Neuronal stem cell (in vitro differentiated cells): ENCODE data around the gene SYNPO.

Experiments
- DNase-seq: peaks from one replicate; pipeline ENCODE4 v3.0.0-alpha.2; 2013; ENCODE audit warnings: low spot score
- H2AFZ ChIP-seq: one replicate; pipeline ENCODE4 v1.6.1; 2013; ENCODE audit warnings: mild to moderate bottlenecking, low read length, inconsistent platforms
- H2AK5ac ChIP-seq: 2 replicates; pipeline ENCODE4 v1.6.1; 2013; ENCODE audit warnings: low read depth, mild to moderate bottlenecking, inconsistent platforms, low read length, moderate library complexity, mixed read lengths
- H2BK120ac ChIP-seq: 2 replicates; pipeline ENCODE4 v1.6.1; 2013; ENCODE audit warnings: low read depth, mild to moderate bottlenecking, inconsistent platforms, low read length, moderate library complexity, mixed read lengths
- H2BK12ac ChIP-seq: one replicate; pipeline ENCODE4 v1.6.1; 2013; ENCODE audit warnings: low read length, inconsistent platforms
- H2BK15ac ChIP-seq: 2 replicates; pipeline ENCODE4 v1.6.1; 2013; ENCODE audit warnings: mild to moderate bottlenecking, low read length, inconsistent platforms, mixed read lengths
- H2BK5ac ChIP-seq: one replicate; pipeline ENCODE4 v1.6.1; 2013; ENCODE audit warnings: inconsistent platforms, mild to moderate bottlenecking, low read length, moderate library complexity
- H3K14ac ChIP-seq: one replicate; pipeline ENCODE4 v1.6.1; 2013; ENCODE audit warnings: low read length, inconsistent platforms
- H3K18ac ChIP-seq: 2 replicates; pipeline ENCODE4 v1.6.1; 2013; ENCODE audit warnings: low read length, inconsistent platforms
- H3K23ac ChIP-seq: 2 replicates; pipeline ENCODE4 v1.6.1; 2013; ENCODE audit warnings: low read depth, mild to moderate bottlenecking, mixed read lengths, low read length, inconsistent platforms; ENCODE audit not compliant: poor library complexity
- H3K27ac ChIP-seq: replicated peaks from 3 replicates; pipeline ENCODE4 v1.5.1; 2013; ENCODE audit warnings: low read length, inconsistent platforms
- H3K27me3 ChIP-seq, 3 experiments: 2 replicates each; pipeline ENCODE4 v1.6.1; 2013; ENCODE audit warnings: low read length in 3 of 3, mild to moderate bottlenecking in 2 of 3, inconsistent platforms in 1 of 3, low read depth in 1 of 3, mixed read lengths in 1 of 3, moderate library complexity in 1 of 3; ENCODE audit not compliant: control insufficient read depth in 3 of 3, insufficient read depth in 3 of 3
- H3K36me3 ChIP-seq, 2 donors: replicated peaks in 1 of 2; 2 replicates each; pipeline ENCODE4 v1.6.1; 2013; ENCODE audit warnings: low read length in 2 of 2; ENCODE audit not compliant: control insufficient read depth in 2 of 2, insufficient read depth in 2 of 2
- H3K4ac ChIP-seq: 2 replicates; pipeline ENCODE4 v1.6.1; 2013; ENCODE audit warnings: inconsistent platforms, mild to moderate bottlenecking, low read length, moderate library complexity
- H3K4me1 ChIP-seq, 2 donors: 1 replicate in 1 of 2; 2 replicates in 1 of 2; pipeline ENCODE4 v1.6.1; 2013; ENCODE audit warnings: low read length in 2 of 2, low read depth in 1 of 2; ENCODE audit not compliant: control insufficient read depth in 2 of 2, insufficient read depth in 1 of 2
- H3K4me2 ChIP-seq: one replicate; pipeline ENCODE4 v1.6.1; 2013; ENCODE audit warnings: mild to moderate bottlenecking, low read length, inconsistent platforms; ENCODE audit not compliant: insufficient read depth, poor library complexity, severe bottlenecking
- H3K4me3 ChIP-seq, 2 donors: 2 replicates each; pipeline ENCODE4 v1.5.1; 2013; ENCODE audit warnings: low read length in 2 of 2, mild to moderate bottlenecking in 2 of 2, inconsistent platforms in 1 of 2, moderate library complexity in 1 of 2
- H3K79me1 ChIP-seq: one replicate; pipeline ENCODE4 v1.6.1; 2013; ENCODE audit warnings: low read depth, mild to moderate bottlenecking, inconsistent platforms, low read length, moderate library complexity
- H3K9ac ChIP-seq: one replicate; pipeline ENCODE4 v1.6.1; 2013; ENCODE audit warnings: mild to moderate bottlenecking, low read depth, low read length, inconsistent platforms; ENCODE audit not compliant: poor library complexity
- H3K9me3 ChIP-seq, 2 donors: replicated peaks in 1 of 2; 2 replicates each; pipeline versions ENCODE3 to v1.6.1; 2013; ENCODE audit warnings: low read length in 2 of 2, mild to moderate bottlenecking in 2 of 2, inconsistent platforms in 1 of 2, low read depth in 1 of 2, mixed read lengths in 1 of 2, moderate library complexity in 1 of 2; ENCODE audit not compliant: control insufficient read depth in 2 of 2, insufficient read depth in 1 of 2
- H4K8ac ChIP-seq: one replicate; pipeline ENCODE4 v1.6.1; 2013; ENCODE audit warnings: low read depth, mild to moderate bottlenecking, inconsistent platforms, low read length, moderate library complexity
- H4K91ac ChIP-seq: one replicate; pipeline ENCODE4 v1.6.1; 2013; ENCODE audit warnings: low read length, low read depth, mild to moderate bottlenecking, inconsistent platforms; ENCODE audit not compliant: poor library complexity
- WGBS, 2 donors: extraction: QIAGEN DNeasy Blood & Tissue Kit; methylation state at CpG; one replicate each; pipeline ENCODE4 v1.1.7; 2013; ENCODE audit warnings: missing lambda C conversion rate in 2 of 2, mixed read lengths in 1 of 2; ENCODE audit not compliant: insufficient read length in 2 of 2, insufficient replicate concordance in 1 of 2; ENCODE audit errors: extremely low coverage in 2 of 2; 5-methylcytosine and 5-hydroxymethylcytosine counted together

SYNPO gene

GRCh38 chr5:150625164-150625535 lies 15.3 kb upstream of the SYNPO start:
- WGBS, 2 donors: no CpG with 5 or more reads among the region's 19 CpGs

DNA sequence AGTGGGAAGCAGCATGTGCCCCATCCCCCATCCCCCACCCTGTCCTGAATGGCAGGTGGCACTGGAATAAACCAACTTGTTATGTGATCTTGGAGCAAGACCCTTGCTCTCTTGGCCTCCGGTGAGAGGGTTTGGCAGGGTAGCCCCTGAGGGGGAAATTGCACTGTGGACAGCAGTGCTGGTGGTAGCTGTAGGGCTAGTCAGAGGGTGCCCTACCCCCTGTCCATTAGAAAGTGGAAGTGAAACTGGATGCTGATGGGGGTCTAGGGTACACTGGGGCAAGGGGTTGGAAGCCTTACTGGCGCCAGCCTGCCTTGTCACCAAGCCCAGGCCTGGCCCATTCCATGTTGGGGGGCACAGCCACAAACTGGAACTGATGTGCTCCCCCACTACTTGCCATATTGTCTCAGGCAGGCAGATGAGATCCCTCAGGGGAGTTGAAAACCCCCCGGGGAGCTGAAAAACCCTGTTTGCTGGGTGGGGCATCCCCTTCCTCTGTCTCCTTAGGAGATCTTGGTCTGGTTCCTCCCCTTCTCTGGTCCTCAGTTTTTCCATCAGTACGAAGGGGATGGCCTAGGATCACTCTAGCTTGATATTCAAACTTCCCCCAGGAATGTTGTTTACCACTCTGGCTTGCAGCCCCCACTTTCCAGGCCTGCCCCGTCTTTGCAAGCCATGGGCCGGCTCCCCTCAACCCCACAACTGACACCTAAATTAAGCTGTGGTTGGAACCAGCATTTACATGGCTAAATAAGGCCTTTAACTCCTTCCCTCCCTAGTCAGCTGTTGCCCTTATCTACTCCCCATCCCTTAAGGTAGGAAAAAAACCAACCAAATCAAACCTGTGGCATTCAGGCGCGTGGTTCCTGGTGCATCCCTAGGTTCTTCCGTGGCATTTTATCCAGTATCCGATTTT lies 14.4 kb upstream of the SYNPO start:
- H3K23ac ChIP-seq: peak overlapping the region; percentile 10
- H2BK5ac ChIP-seq: no peak overlapping the region
- H2AFZ ChIP-seq: no peak overlapping the region
- no peak overlapping the region for H4K8ac ChIP-seq
- H2BK12ac ChIP-seq: no peak overlapping the region
- H3K9me3 ChIP-seq: no peaks in the 10 kb centered on the region
- H3K79me1 ChIP-seq: no peaks in the 10 kb centered on the region
- peak overlapping the region; percentile 97 for H2AK5ac ChIP-seq
- no peak overlapping the region for H3K4ac ChIP-seq
- no peak overlapping the region for H3K9ac ChIP-seq
- H3K27me3 ChIP-seq: peaks cover 2 to 68% (median 10%) of the 10 kb centered on the region in 3 experiments
- peak overlapping the region; percentile 36 for H2BK120ac ChIP-seq
- no peak overlapping the region for H3K4me2 ChIP-seq
- H3K4me1 ChIP-seq: peaks cover 27 to 30% of the 10 kb centered on the region in 2 donors
- no peak overlapping the region for H3K14ac ChIP-seq
- no CpG with 5 or more reads among the region's 10 CpGs for WGBS, 2 donors
- H3K18ac ChIP-seq: no peak overlapping the region
- no peak overlapping the region for H4K91ac ChIP-seq
- no peak overlapping the region for H3K27ac ChIP-seq
- H2BK15ac ChIP-seq: peak overlapping the region; percentile 19
- no peaks in the 10 kb centered on the region for H3K36me3 ChIP-seq
- DNase-seq: no peak
- H3K4me3 ChIP-seq: no peak overlapping the region

More at GRCh38 chr5:150625164-150625535, 15.3 kb upstream of the SYNPO start:
- Histone ChIP-seq H3K27ac (no peak overlapping the region), H3K79me1 (no peaks in the 10 kb centered on the region), H2BK120ac (peak overlapping the region; percentile 41), H2BK15ac (peak overlapping the region; percentile 86), H3K4me3 (peak overlapping the region in 1 of 2 donors; percentile 74), H3K36me3 (no peaks in the 10 kb centered on the region), H3K4me2 (peak overlapping the region; percentile 69), H2AK5ac (peak overlapping the region; percentile 97), H3K9ac (peak overlapping the region; percentile 75), H3K27me3 (peaks cover 2 to 72% (median 7%) of the 10 kb centered on the region in 3 experiments), H3K9me3 (no peaks in the 10 kb centered on the region), H2BK12ac (no peak overlapping the region), H3K18ac (peak overlapping the region; percentile 95), H2BK5ac (peak overlapping the region; percentile 55), H3K14ac (peak overlapping the region; percentile 51), H2AFZ (peak overlapping the region; percentile 51), H3K4me1 (peaks cover 23 to 28% of the 10 kb centered on the region in 2 donors), H4K8ac (no peak overlapping the region), H3K4ac (no peak overlapping the region), H4K91ac (no peak overlapping the region), H3K23ac (peak overlapping the region; percentile 28)
- no peak for DNase-seq

DNA sequence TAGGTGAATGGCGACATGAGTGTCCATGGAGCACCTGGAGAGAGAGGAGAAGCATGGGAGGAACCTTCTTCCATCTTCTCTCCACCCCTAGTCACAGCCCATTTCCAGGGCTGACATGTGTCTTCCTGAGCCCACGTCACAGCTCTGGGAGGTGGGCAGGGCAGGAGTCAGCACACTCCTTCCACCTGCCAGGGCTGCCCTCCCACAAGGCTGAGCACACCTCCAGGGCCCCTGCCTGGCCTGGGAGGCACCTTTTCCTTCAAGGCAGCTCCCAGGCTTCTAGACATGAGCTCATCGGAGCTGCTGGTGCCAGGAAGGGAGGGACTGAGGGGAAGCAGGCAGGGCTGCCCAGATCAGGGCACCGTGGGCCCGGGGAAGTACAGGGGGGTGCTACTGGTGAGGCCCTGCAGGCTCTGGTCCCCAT lies 13.6 kb upstream of the SYNPO start:
- Histone ChIP-seq H2BK5ac (no peak overlapping the region), H2BK15ac (peak overlapping the region; percentile 41), H3K23ac (no peak overlapping the region), H2AFZ (no peak overlapping the region), H3K27me3 (peaks cover 2 to 66% (median 10%) of the 10 kb centered on the region in 3 experiments), H4K91ac (peak overlapping the region; percentile 67), H3K9ac (no peak overlapping the region), H3K18ac (no peak overlapping the region), H3K9me3 (no peaks in the 10 kb centered on the region), H3K4ac (no peak overlapping the region), H3K4me2 (no peak overlapping the region), H4K8ac (no peak overlapping the region), H3K4me3 (no peak overlapping the region), H3K27ac (no peak overlapping the region), H2BK120ac (no peak overlapping the region), H2BK12ac (no peak overlapping the region), H3K79me1 (no peaks in the 10 kb centered on the region), H2AK5ac (no peak overlapping the region), H3K4me1 (peaks cover 32 to 33% of the 10 kb centered on the region in 2 donors), H3K36me3 (no peaks in the 10 kb centered on the region), H3K14ac (no peak overlapping the region)
- no CpG with 5 or more reads among the region's 5 CpGs for WGBS, 2 donors
- DNase-seq: no peak
